Measurements from ENCODE around the gene HIPK1. TPM values are rescaled to one million over a fixed set of nuclear protein-coding genes. Genes with fewer than 3 reads are reported as not detected.

Gene HIPK1
- total RNA-seq, 3 donors from 2014 or later, result 66.0 to 99.7 (median 68.8) TPM

DNA sequence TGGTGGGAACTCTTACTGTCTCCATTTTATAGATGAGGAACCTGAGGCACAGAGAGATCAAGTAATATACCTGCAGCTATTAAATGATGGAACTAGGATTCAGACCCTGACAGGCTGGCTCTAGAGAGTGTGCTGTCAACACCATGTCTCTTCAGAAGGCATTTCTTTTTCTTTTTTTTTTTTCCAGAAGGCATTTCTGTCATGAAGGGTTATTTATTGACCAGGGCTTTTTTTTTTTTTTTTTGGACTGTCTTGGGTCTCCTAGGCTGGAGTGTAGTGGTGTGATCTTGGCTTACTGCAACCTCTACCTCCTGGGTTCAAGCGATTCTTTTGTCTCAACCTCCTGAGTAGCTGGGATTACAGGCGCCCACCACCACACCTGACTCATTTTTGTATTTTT, 22.6 kb downstream of the HIPK1 start:
- no peak overlapping the region for H3K4me3 ChIP-seq
- no peaks in the 10 kb centered on the region for H3K36me3 ChIP-seq (ENCODE audit: low read depth)
- DNase-seq (no peak), ATAC-seq (no peak)
- peaks cover 22% of the 10 kb centered on the region for H3K4me1 ChIP-seq (ENCODE audit: low read depth)
- intact Hi-C loops (cut with DNase I, micrococcal nuclease), result no loop called here
- no peaks in the 10 kb centered on the region for H3K9me3 ChIP-seq
- TF ChIP-seq, protein P1, sequence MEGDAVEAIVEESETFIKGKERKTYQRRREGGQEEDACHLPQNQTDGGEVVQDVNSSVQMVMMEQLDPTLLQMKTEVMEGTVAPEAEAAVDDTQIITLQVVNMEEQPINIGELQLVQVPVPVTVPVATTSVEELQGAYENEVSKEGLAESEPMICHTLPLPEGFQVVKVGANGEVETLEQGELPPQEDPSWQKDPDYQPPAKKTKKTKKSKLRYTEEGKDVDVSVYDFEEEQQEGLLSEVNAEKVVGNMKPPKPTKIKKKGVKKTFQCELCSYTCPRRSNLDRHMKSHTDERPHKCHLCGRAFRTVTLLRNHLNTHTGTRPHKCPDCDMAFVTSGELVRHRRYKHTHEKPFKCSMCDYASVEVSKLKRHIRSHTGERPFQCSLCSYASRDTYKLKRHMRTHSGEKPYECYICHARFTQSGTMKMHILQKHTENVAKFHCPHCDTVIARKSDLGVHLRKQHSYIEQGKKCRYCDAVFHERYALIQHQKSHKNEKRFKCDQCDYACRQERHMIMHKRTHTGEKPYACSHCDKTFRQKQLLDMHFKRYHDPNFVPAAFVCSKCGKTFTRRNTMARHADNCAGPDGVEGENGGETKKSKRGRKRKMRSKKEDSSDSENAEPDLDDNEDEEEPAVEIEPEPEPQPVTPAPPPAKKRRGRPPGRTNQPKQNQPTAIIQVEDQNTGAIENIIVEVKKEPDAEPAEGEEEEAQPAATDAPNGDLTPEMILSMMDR (IDR thresholded peaks at IDR 0.05), result no peak

DNA sequence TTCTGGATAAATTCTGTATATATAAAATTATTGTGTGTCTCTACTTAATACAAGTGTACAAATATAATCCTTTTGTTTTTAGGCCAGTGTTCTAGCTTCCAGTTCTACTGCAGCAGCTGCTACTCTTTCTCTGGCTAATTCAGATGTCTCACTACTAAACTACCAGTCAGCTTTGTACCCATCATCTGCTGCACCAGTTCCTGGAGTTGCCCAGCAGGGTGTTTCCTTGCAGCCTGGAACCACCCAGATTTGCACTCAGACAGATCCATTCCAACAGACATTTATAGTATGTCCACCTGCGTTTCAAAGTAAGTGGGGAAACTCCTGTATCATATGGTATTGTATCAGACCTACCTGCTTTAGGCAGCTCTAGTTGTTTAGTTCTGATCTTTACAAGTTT, 28.9 kb downstream of the HIPK1 start:
- Histone ChIP-seq H3K4me1 (ENCODE audit: low read depth) (no peaks in the 10 kb centered on the region), H3K4me3 (no peak overlapping the region), H3K9me3 (no peaks in the 10 kb centered on the region), H3K36me3 (ENCODE audit: low read depth) (no peaks in the 10 kb centered on the region)
- TF ChIP-seq, protein P1 (IDR thresholded peaks at IDR 0.05), result no peak
- no peak for ATAC-seq
- intact Hi-C loops (cut with DNase I, micrococcal nuclease), result no loop called here
- no peak for DNase-seq

DNA sequence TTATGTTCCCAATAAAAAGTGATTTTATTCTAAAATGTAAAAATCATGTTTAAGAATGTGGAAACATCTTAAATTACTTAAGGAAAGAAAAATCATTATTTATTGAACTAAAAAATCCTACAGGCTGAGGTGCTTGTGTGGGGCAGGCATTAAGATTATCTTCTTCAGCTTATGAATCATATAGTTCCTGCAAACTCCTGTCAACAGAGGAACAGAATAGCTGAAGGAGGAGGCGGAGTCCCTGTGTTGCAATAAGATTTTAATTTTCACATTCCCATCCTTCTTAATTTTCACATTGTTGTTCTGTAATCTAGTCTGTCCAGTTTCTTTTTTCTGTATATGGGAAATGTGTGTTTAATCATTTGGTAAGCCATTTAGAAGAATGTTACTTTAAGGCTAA, 29.6 kb downstream of the HIPK1 start:
- TF ChIP-seq, protein P1 (IDR thresholded peaks at IDR 0.05), result no peak
- intact Hi-C loops (cut with DNase I, micrococcal nuclease), result no loop called here
- Histone ChIP-seq H3K4me3 (no peak overlapping the region), H3K36me3 (ENCODE audit: low read depth) (no peaks in the 10 kb centered on the region), H3K9me3 (no peaks in the 10 kb centered on the region), H3K4me1 (ENCODE audit: low read depth) (no peaks in the 10 kb centered on the region)
- no peak for ATAC-seq
- no peak for DNase-seq

DNA sequence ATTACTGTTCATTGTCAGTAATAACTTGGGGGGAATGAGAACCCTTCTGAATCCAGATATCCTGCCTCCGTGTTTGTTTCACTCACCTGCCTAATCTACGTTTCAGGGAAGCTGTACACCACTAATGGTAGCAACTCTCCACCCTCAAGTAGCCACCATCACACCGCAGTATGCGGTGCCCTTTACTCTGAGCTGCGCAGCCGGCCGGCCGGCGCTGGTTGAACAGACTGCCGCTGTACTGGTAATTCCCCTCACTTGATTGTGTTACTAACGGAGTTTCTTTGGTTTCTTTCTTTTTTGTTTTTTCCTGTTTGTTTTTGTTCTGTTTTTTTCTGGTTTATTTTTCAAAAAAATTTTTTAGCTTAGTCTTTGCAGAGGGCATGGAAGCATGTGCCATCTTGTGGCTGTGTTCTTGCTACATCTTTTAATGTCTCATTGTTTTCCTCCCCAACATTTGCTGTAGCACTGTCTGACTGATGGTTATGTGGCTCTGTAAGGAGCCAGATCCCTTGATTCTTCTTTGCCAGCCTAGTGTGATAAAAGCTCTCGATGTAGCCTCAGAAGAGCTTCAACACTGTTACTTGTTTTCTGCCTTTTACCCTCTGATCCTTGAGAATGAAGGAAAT, 34.3 kb downstream of the HIPK1 start:
- TF ChIP-seq, protein P1 (IDR thresholded peaks at IDR 0.05), result no peak
- intact Hi-C loops (cut with DNase I, micrococcal nuclease), result no loop called here
- Histone ChIP-seq H3K4me3 (no peak overlapping the region), H3K4me1 (ENCODE audit: low read depth) (no peaks in the 10 kb centered on the region), H3K36me3 (ENCODE audit: low read depth) (no peaks in the 10 kb centered on the region), H3K9me3 (no peaks in the 10 kb centered on the region)
- ATAC-seq, result no peak
- DNase-seq, result no peak

DNA sequence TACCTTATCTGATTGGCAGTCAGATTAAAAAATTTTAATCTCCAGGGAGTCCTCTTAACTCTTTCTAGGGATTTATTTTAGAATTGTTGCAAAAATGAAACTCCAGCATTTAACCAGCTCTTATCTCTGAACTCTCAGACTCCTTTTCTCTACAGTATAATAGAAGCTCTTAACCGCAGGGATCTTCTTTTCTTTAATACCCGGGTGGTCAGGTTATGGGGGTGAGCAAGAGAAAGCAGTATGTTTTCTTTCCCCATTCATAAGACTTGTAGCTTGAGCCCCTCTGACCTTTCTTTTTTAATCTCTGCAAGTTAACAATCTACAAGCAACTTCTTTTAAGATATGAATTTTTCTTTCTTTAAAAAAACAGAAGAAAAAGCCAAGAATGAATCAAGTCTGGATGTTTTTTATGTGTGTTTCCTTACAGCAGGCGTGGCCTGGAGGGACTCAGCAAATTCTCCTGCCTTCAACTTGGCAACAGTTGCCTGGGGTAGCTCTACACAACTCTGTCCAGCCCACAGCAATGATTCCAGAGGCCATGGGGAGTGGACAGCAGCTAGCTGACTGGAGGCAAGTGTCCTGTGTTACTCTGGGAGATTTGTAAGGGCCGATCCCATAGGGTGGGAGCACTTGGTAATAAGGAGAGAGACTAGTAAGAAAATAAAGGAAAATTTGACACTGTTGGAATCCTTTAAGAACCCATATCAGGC, 36.7 kb downstream of the HIPK1 start:
- intact Hi-C loops (cut with DNase I, micrococcal nuclease), result no loop called here
- no peak for DNase-seq
- no peaks in the 10 kb centered on the region for H3K36me3 ChIP-seq (ENCODE audit: low read depth)
- no peaks in the 10 kb centered on the region for H3K4me1 ChIP-seq (ENCODE audit: low read depth)
- no peak for ATAC-seq
- no peaks in the 10 kb centered on the region for H3K9me3 ChIP-seq
- H3K4me3 ChIP-seq, result no peak overlapping the region
- TF ChIP-seq, protein P1 (IDR thresholded peaks at IDR 0.05), result no peak

Data from mucosa of descending colon (tissue), 3 donors.